ENCODE data around the gene YDJC.
A peak's percentile ranks its signal among the peaks of the same experiment; 100 is the strongest.
"Not testable (repeated sequence)": the region's sequence is repeated elsewhere in the genome, so short reads cannot be mapped to it uniquely, and the experiment has no call there.

Gene YDJC

DNA sequence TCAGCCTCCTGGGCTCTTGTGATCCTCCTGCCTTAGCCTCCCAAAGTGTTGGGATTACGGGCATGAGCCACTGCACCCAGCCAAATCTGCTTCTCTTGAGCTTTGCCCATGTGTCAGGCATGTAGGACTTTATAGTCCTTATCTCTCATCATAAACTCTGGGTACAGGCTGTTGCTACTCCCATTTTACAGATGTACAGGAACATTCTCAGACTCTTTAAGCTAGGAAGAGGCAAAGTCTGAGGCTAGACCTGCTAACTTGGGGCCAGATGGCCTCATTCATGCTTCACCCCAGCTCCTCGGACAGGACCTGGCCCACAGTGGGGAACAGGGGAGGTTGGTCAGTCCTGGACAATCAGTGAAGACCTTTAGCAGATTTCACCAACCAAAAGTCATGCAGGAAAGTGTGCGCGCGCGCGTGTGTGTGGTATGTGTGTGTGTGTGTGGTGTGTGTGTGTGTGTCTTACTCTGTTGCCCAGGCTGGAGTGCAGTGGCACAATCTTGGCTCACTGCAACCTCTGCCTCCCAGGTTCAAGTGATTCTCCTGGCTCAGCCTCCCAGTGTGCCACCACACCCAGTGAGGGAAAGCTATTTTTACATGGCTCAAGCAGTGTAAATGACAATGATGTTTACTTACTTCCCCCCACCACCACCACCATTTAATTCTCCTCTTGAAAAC is 23.8 kb downstream of the YDJC start:
- ATAC-seq: no peak

DNA sequence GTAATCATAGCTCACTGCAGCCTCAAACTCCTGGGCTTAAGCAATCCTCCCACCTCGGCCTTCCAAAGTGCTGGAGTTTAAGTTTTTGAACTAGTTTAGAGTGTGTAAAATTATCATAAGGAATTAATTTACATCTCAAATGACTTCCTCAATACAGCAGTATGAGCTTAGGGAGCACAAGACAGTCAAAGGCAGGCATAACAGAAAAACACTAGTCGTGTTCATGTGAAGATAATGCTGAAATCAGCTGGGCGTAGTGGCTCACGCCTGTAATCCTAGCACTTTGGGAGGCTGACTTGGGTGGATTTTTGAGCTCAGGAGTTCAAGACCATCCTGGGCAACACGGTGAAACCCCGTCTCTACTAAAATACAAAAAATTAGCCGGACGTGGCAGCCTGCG is 25.8 kb downstream of the YDJC start:
- no peak for ATAC-seq

GRCh38 chr22:21602579-21602978 is 27.2 kb downstream of the YDJC start:
- ATAC-seq: no peak

DNA sequence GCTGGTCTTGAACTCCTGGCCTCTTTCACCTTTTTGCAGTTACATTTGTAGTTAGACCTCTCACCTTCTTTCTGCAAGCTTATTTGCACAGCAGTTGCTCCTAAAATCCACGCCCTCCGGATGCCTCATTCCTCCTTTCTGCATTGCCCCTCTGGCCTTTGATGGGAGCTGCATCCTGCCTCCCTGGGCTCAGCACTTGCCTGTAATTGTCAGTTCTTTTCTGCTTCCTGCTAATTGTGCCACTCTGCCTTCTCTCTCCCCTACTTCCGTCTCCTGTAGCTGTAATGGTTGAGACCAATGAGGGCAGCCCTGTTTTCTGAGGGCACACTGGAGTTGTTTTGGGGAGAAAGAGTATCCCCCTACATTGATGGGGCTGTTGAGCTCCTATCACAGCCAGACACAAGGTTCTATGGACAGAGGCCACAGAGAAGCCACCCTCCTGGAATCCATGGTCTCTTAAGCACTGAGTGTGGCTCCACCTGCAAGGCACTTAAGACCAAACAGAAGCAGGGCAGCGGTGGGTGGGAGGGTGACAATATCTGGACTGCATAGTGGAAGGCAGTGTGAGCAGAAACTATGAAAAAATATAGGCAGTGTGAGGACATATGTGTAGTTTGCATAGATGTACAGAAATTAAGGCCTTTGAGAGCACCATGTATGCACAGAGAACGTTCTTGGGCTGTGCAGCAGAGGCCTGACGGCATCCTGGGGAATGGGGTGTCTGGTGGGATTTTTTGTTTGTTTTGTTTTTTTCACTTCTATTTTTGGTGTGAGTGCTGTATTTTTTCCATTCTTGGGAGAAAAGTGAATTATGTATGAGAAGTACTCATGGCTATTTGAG is 30.5 kb downstream of the YDJC start:
- no peak for ATAC-seq

GRCh38 chr22:21598302-21598701 is 31.5 kb downstream of the YDJC start:
- no peak for ATAC-seq

GRCh38 chr22:21596356-21597135 is 33.3 kb downstream of the YDJC start:
- not testable (repeated sequence) for ATAC-seq

DNA sequence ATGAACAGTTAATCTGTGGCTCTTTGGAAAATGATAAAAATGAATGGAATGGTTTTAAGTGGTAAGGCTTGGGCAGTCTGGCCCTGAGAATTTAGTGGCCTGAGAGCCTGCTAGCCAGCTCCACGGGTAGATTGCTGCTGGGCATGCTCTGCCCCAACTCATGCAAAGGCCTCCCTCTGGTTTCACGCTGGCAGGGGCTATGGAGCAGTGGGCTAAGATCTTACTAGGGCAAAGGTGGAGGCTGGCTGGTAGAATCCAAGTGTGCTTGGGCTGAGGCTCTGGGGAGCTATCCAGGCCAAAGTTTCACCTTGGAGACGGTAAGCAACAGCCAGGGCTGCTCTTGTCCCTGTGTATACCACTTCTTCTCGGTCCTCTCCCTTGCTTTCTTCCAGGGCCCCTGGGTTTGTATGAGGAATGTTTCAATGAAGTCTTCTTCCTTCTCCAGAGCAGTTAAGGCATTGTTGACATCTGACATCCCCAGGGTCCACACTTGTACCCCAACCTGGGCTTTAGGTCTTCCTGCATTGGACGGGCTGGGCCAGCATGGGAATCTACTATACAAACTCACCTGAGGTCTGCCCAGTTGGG is 34.9 kb downstream of the YDJC start:
- ATAC-seq: no peak

- no peak for ATAC-seq
Observed at GRCh38 chr22:21593406-21594232, 36.2 kb downstream of the YDJC start.

DNA sequence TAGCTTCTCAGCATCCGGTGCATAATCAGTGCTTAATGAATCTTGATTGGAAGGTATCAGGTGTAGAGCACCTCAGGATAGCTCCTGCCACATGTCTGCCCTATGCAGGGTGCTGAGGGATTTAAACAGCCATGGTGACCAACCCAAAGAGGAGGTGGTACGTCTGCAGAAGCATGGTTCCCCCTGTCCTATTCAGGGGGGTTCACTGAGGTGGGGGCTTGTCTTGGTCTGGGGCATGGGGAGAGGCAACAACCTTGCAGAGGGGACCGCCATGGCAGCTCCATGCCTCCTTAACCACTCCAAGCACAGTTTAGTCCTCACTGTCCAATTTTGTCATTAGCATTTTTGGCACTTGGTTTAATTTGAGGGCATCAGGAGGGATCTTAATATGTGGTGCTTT is 37.4 kb downstream of the YDJC start:
- ATAC-seq: no peak

GRCh38 chr22:21591695-21592094 is 38.1 kb downstream of the YDJC start:
- ATAC-seq: no peak

- no peak for ATAC-seq
Observed at GRCh38 chr22:21590809-21591641, 38.8 kb downstream of the YDJC start.

DNA sequence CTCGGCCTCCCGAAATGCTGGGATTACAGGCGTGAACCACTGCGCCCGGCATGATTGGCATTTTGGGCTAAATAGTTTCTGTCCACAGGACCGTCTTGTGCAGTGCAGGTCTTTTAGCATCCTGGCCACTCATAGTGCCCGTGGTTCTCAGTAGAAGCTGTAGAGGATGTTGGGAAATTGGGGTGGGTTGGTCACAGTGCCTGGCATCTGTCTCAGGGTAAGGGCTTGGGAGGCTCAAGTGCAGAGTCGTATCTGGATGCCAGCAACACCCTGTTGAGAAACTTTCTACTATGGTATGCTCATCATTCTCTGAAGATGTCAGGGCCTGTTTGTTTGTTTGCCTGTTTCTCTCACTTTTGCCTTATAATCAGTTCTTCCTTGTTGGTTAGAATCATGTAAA is 40.4 kb downstream of the YDJC start:
- no peak for ATAC-seq

- peak; percentile 97 to 98 for ATAC-seq
Observed at GRCh38 chr22:21587803-21588611, 41.8 kb downstream of the YDJC start.

DNA sequence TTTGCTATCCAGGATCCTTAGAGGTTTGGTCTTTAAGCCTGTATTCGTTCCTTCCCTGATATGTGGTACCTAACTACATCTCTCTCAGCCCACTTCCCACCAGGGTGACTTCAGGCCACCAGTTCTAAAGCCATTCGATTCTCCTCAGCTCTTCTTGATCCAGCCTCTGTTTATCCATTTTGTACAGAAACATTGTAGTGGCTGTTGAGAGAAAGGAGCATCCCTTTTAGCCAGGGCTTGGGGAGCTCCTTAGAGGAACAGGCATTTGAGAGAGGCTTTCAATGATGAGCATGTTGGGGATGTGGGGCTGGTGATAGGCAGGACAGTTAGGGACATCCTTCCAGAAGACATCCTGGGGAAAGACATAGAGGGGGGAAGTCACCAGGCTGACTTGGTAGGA is 44.4 kb downstream of the YDJC start:
- no peak for ATAC-seq

DNA sequence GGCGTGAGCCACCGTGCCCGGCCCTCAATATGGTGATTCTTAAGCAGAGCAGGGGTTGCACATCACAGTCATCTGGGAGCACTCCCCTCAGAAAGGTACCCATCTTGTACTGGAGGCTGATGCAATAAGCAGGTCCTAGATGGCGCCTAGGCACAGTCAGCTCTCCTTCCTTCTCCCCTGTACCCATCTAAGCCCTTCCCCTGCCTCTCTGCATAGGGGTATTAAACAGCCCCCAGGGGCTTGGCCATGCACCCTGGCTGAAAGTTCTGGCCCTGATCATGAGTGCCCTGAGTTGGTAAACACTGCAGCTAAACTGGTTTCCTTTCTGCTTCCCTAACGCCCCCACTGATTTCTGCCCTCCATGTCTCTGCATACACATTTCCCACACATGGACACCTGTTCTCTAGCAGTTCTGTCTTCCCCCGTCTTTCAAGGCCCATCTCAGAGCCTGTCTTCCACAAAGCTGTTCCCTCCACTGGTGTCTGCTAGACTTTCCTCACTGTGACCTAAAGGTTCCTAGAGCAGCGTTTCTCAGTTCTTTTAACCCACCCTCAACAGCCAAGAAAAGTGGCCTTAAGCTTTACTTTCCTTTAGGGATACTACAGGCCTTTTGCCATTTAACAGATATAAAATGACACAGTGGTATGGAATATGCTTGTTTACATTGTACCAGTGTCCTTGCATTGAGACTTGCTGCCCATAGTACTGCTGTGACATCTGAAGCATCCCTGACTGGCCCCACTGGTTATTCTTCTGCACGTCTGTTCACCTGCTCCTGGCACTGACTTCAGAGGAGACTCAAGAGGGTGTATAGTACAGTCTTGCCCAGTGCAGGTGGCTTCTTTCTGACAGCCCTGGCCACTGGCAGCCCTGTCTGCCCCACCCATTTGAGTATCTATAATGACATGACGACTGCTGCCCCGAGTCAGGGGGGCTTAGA is 46.8 kb downstream of the YDJC start:
- ATAC-seq: no peak

DNA sequence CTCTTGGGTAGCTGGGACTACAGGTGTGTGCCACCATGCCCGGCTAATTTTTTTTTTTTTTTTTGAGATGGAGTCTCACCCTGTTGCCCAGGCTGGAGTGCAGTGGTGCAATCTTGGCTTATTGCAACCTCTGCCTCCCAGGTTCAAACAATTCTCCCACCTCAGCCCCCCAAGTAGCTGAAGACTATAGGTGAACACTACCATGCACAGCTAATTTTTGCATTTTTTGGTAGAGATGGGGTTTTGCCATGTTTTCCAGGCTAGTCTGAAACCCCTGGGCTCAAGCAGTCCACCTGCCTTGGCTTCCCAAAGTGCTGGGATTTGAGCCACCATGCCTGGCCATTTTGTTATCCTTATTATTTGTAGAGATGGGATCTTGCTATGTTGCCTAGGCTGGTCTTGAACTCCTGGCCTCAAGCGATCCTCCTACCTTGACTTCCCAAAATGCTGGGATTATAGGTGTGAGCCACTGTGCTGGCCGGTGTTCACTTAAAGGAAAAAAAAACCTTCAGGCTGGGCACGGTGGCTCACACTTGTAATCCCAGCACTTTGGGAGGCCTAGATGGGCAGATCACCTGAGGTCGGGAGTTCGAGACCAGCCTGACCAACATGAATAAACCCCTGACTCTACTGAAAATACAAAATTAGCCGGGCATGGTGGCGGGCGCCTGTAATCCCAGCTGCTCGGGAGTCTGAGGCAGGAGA is 48.7 kb downstream of the YDJC start:
- not testable (repeated sequence) for ATAC-seq

GRCh38 chr22:21580623-21581007 is 49.2 kb downstream of the YDJC start:
- ATAC-seq: not testable (repeated sequence)

DNA sequence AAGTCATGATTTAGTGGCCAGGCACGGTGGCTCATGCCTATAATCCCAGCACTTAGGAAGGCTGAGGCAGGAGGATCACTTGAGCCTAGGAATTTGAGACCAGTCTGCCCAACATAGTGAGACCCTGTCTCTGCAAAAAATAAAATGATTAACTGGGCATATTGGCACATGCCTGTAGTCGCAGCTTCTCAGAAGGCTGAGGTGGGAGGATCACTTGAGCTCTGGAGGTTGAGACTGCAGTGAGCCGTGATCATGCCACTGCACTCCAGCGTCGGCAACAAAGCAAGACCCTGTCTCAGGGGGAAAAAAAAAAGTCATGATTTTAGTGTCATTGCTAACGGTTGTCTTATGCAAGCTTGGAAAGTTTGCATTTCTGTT is 50.4 kb downstream of the YDJC start:
- no peak for ATAC-seq
